Muscle of arm (tissue), 12 donors: ENCODE data around the gene TRAF1. TPM values are rescaled to one million over a fixed set of nuclear protein-coding genes. Genes with fewer than 3 reads are reported as not detected.

Source experiments
- DNase-seq: peaks from one replicate; pipeline ENCODE4 v3.0.0-alpha.2; 2013
- polyA plus RNA-seq, 12 donors: library from polyadenylated mRNA; unstranded; fragments of 120-200 nt; gene quantifications; one replicate each; pipeline ENCODE4 v1.2.1, GENCODE V29; 2013; ENCODE audit not compliant: insufficient read length in 12 of 12

TRAF1 gene
- polyA plus RNA-seq, 12 donors: 2.8 to 7.3 (median 4.0) TPM; not detected in 1

- DNase-seq: no peak
Observed at GRCh38 chr9:120912958-120913646, 13.5 kb downstream of the TRAF1 start.

GRCh38 chr9:120911295-120911837, 15.2 kb downstream of the TRAF1 start:
- DNase-seq: no peak

GRCh38 chr9:120910643-120911042, 16.0 kb downstream of the TRAF1 start:
- DNase-seq: no peak

GRCh38 chr9:120909904-120910303, 16.7 kb downstream of the TRAF1 start:
- no peak for DNase-seq

- no peak for DNase-seq
Observed at GRCh38 chr9:120905315-120906164, 21.1 kb downstream of the TRAF1 start.

GRCh38 chr9:120904978-120905301, 21.7 kb downstream of the TRAF1 start:
- no peak for DNase-seq

- no peak for DNase-seq
Observed at GRCh38 chr9:120904061-120904977, 22.3 kb downstream of the TRAF1 start.

- DNase-seq: no peak
Observed at GRCh38 chr9:120902569-120903535, 23.7 kb downstream of the TRAF1 start.

- DNase-seq: no peak
Observed at GRCh38 chr9:120901755-120902568, 24.6 kb downstream of the TRAF1 start.

- no peak for DNase-seq
Observed at GRCh38 chr9:120900824-120901223, 25.8 kb downstream of the TRAF1 start.

GRCh38 chr9:120899490-120900068, 27.0 kb downstream of the TRAF1 start:
- DNase-seq: no peak

- no peak for DNase-seq
Observed at GRCh38 chr9:120898396-120898795, 28.2 kb downstream of the TRAF1 start.

GRCh38 chr9:120895951-120896350, 30.6 kb downstream of the TRAF1 start:
- no peak for DNase-seq

GRCh38 chr9:120894321-120895148, 32.1 kb downstream of the TRAF1 start:
- DNase-seq: peak; percentile 67

- no peak for DNase-seq
Observed at GRCh38 chr9:120893611-120894307, 32.8 kb downstream of the TRAF1 start.

GRCh38 chr9:120892748-120893610, 33.6 kb downstream of the TRAF1 start:
- DNase-seq: no peak
